ENCODE measurements around the gene BCL2.
A peak's percentile ranks its signal among the peaks of the same experiment; 100 is the strongest.

The BCL2 gene

DNA sequence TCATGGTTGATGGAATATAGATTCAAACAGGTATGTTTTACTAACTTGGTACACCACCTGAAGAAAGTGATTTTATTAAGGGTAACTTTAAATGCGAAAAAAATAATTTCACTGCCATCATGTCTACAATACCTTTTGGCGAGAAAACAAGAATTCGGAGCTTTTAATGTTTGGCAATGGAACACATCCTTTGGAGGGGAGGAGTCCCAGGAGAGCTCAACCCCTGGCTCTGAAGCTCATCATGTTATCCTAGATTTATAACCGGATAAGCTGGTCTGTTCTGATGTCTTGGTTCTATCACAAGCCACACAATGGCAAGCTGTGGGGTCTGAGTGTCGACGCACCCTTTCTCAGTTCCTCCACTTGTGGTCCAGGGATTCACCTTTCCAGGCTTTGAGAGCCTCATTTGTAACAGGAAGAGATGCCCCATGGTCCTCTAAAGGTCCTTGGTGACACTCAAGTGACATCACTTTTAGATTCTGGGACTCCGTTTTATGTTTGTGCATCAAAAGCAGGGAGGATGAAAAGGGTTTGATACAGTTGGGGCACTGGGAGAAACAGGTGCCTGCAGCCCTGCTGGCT, 172.7 kb downstream of the BCL2 start:
- no peak for DNase-seq (ENCODE audit: low read depth in 3 of 3, low spot score in 1 of 3)

DNA sequence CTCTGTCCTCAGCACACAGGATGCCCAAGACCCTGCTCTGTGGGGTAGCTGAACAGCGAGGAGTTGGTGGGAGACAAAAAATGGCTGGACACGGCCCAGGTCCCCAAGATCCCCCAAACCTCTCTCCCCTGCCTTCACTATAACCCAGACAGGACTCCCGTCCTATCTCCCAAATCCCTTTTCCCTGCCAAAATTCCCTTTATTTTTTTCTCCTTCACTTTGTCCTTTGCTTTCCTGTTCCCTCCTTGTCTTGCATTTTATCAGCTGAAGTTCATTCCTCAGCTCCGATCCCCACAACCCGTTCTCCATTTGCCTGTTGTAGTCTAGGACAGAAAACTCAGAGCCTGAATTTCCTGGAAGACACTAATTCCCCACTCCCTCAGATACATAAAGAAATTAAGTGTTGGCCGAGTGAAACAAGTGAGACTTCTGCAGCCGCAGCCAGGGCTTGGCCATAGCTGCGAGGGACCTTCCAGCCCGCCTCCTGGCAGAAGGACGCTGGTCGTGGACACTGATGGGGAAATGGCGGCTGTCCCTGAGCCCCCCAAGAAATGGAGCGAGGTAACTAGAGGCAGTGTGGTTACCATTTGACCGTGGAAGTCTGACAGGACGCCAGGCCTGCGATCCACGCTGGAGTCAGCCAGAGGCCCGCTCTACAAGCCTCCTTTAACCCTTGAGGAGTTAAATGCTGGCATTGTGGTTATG, 173.6 kb downstream of the BCL2 start:
- no peak for DNase-seq (ENCODE audit: low read depth in 3 of 3, low spot score in 1 of 3)

DNA sequence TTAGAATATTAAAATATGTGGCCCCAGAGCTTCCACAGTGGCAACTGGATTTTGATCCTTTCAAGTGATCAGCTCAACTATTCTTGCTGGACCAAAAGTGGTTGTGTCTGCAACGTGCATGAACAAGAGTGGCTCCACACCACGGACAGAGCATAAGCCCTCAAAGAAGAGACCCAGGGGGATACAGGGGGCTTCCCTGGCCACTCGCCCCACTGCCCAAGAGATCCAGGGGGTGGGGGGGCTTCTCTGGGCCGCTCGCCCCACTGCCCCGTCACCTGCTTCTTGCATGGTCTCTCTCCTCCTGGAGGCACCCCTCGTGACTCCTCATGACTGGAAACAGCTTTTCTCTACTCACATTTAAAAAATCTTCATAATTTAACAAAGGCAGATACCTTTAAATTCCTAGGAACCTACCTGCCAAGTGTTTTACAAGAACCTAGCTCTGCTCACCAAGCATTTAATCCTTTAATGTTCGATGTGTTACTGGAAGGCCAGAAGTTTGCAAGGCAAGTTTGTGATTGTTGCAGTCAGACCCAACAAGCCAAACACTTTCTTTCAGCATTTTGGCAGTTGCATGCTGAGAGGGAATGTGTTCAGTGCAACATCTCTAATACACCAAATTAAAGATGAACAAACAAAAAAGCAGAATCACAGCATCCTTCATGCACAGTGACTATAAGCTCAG, 174.3 kb downstream of the BCL2 start:
- DNase-seq (ENCODE audit: low read depth in 3 of 3, low spot score in 1 of 3) = no peak

DNA sequence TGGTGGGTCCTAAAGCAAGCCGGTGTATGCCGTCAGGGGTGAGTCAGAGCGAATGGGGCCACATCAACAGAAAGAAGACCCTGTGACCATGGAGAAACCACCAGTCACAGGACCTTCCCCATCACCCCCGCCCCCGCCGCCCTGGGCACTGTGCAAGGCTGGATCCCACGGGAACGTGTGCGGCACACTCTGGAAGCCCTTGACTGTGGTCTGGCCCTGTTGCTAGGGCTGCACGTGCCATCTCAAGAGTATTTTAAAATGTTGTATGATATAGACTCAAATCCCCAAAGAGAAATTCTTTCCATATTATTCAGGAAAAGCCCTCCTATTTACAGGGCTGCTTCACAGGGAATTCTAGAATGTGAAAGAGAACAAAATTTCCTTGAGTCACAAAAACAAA, 174.8 kb downstream of the BCL2 start:
- no peak for DNase-seq (ENCODE audit: low read depth in 3 of 3, low spot score in 1 of 3)

DNA sequence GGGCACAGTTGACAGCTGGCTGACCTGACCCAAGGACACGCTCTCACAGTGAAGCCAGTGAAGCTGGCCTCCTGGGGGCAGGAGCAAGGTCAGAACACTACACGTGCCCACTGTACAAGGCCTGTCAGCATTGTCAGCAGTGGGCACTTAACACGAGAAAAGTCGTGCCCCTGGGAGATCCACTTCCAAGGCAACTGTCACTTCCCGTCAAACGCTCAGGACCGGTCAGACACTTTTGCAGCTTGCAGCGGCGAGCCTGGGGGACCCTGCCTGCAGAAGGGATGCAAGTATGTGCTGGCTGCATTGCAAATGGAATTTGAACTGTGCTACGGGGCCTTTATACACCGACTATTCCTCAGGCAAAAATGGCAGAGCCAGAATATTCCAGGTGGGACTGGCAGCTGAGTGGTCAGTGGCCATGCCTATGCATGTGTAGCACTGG, 176.2 kb downstream of the BCL2 start:
- no peak for DNase-seq (ENCODE audit: low read depth in 3 of 3, low spot score in 1 of 3)

DNA sequence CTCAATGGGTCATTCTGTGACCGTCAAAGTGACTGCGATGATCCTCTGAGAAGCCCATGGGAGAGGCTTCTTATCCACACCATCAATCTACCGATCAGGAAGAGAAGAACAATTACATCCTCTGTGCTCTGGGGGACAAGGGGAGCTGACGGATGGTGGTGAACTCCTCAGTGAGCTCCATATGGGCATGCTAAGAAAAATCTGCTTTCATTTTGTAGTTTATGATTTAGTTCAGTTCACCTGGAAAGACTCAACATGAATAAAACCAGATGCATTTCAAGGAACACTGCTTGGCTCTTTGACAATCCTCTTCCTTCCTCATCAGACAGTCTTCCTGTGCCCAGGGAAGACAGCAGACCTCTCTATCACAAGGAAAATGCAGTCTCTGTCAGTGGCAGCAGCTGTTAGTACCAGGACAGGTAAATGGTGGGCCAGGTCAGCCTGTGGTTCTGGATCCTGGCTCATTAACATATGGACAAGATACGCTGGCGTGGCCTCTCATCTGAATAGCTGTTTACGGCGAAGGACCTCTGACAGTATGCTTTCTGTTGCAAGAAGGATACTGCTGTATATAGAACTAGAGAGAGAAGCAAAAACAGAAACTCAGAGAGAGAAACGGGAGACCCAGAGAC, 176.9 kb downstream of the BCL2 start:
- DNase-seq (ENCODE audit: low read depth in 3 of 3, low spot score in 1 of 3) = no peak

DNA sequence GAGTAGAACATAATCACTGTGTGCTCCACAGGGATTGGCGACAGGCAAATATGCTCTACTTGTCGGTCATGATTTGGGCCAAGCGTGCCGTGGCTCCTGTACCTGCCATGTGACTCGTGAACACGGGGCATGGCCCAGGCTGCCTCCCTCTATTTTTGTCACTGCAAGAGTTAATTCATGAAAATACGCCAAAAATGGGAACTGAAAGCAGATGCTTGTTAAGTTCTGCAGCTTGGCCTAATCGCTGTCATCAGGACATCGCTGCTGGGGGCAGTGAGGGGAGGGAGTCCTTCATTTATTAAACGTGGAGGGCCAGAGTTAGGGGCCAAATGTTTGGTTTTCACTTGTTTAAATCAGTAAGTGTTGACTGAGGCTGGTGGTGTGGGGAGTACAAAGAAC, 177.8 kb downstream of the BCL2 start:
- DNase-seq (ENCODE audit: low read depth in 3 of 3, low spot score in 1 of 3) = no peak

DNA sequence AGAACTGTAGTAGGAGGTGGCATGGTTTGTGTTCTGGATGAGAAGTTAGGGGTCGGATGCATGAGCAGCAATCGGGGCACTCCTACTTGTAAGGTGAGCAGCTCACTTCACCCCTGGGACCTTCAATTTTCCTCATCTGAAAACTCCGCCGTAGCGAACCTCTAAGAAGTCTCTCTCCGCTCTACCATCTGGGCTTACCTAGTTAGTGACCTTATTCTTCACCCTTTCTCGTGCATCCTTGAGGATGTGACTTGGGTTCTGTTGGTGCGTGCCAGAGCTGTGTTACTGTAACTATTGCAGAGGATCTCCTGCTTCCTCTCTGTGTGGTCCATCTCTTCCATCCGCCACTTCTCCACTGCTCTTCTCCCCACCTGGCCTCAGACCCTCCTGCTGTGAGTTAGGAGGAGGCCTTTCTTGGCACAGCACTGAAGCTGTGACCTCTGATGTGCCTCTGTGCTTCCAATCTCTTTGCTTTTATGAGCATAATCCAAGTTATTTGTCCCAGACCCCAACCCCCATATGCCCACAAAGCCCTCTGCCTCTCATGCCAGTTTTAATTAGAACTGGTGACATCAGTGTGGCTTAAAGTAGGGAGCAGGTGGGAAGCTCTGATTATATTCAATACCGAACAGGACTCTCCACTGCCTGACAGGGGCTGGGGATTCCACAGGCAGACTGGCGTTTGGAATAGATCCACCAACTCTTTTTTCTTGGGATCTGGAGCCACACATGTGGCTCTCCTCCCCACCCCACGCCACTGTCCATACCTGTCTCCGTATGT, 178.4 kb downstream of the BCL2 start:
- no peak for DNase-seq (ENCODE audit: low read depth in 3 of 3, low spot score in 1 of 3)

DNA sequence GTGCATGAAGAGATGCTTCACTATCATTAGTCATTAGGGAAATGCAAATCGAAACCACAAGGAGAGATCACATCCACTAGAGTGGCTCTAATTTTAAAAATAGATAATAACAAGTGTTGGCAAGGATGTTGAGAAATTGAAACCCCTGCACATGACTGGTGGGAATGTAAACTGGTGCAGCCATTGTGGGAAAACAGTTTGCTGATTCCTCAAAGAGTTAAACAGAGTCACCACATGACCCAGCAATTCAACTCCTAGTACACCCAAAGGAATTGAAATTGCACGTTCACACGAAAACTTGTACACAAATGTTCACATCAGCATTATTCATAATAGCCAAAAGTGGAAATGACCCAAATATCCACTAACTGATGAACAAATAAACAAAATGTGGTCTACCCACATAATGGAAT, 179.5 kb downstream of the BCL2 start:
- DNase-seq (ENCODE audit: low read depth in 3 of 3, low spot score in 1 of 3) = no peak

DNA sequence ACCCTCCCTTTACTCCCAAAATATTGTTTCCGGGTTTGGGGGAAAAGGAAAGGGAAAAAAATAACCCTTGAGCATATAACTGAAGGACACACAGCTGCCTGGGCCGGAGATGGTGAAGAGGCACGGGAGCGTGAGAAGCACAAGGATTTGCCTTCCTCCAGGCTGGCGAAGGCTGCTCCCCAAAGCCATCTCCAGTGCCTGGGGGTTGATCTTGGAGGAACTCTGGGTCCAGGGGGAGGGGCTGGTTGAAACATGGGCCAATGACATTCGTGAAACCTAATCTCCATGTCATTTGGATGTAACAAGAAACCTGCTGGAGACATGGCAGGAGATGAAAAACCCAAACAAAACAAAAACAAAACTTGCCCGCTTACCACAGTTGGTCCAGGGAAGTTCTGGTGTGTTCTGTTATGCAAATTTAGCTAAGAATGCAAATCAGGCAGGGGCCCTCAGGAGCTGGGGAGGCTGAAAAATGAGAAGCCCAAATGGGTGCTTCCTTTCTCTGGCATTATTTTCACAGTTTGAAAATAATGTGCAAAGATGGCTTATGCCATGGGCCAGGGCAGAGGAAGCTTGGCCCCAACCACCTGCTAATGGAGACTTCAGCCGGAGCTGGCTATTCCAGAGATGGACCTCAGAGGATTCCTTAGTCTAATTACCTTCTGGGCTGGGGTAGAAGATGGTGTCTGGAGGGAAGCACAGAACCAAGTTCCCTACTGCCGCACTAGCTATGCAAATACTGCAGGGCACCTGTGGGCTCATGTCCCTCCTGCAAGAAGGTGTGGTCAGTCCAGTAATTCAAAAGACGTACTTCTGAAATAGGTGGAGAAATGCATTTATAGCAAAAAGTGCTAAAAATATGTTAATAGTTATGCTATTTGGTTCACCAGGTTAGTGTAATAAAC, 180.9 kb downstream of the BCL2 start:
- no peak for DNase-seq (ENCODE audit: low read depth in 3 of 3, low spot score in 1 of 3)

DNA sequence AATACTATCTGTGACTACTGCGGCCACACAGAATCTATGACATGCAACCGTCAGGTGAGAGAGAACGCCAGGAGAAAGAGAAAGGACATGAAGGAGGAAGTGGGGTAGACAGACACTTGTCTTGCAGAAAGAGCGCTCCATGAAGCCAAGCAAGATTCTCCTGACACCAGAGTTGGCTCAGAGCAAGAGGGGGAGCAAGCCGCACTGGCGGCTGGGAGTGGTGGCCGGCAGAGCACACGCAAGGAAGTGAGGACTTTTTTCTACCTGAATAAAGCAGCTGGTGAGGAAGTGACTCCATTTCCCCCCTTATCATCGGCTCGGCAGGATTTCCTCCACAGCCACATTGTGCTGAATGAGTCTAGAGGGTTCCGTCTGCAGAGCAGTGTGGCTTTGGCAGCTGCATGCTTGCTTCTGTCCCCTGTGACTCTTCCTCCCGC, 181.6 kb downstream of the BCL2 start:
- DNase-seq (ENCODE audit: low read depth in 3 of 3, low spot score in 1 of 3) = peak in 2 of 3 donors; percentile 35 to 37

DNA sequence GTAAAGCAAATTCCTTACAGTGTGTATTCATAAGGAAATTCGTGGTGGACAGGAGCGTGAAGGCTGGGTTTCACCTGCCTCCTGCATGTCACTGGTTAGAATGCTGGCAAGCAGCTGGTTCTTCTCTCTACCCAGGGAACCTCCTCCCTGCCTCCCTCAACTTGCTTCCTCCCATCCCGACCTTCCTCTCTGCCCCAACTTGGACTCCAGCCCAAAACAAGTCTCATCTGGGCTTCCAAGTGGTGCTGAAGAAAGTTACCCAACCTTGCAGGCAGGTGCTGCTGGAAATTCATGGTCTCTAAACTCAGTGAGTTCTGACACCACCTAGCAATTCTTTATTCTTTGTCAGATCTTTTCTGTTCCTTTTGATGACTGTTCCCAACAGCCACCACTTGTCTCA, 184.5 kb downstream of the BCL2 start:
- DNase-seq (ENCODE audit: low read depth in 3 of 3, low spot score in 1 of 3) = no peak

DNA sequence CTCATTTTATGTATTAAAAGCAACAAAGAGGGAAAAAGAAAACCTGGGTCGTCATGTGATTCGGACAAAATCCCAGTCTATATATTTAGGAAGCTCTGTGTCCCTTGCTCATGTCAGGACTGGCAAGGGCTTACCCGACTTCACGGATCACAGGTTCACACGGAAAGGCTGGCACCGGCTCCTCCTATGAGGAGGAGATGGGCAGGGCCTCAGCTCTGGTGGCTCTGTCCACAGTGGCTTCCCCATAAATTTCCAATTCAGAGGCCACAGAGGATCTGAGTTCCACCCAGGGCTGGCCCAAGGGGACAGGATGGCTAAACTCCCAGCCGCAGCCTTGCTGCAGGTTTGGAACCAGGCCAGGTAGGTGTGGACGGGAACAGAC, 186.8 kb downstream of the BCL2 start:
- no peak for DNase-seq (ENCODE audit: low read depth in 3 of 3, low spot score in 1 of 3)

DNA sequence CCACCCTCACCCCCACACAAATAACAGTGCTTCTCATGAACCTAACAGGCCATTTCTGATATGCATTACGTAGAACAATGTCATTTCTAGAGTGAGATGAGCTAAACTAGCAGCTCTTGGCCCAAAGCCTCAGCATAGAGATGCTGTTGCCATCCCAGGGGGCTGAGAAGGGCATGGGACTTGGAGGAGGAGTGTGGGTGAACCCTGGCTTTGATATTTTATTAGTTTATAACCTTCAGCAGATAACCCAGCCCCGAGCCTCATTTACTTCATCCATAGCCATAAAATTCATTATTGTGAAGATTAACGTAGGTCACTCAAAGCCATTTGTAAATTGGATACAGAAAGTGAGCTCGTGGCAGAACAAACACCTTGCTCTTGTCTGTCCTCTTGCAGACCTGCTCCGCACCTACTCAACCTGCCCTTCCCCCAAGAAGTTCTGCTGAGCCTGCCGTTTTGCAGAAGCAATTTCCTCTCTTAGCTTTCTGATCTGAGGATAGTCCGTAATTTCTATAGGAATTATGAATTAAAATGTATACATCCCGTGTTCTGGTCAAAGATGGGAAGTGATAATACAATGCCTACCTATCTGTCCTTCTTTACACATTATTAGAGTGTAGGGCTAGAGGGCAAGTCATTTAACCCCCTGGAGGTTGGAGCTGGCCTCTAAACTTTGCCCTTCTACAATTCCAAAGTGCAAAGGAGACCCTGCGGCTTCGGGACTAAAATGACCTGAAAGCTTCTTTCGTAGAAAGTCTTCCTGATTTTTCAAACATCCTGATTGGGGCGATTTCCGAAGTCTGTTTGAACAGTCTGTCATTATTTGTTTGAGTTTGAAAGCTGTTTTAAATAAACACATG, 187.4 kb downstream of the BCL2 start:
- DNase-seq (ENCODE audit: low read depth in 3 of 3, low spot score in 1 of 3) = no peak

DNA sequence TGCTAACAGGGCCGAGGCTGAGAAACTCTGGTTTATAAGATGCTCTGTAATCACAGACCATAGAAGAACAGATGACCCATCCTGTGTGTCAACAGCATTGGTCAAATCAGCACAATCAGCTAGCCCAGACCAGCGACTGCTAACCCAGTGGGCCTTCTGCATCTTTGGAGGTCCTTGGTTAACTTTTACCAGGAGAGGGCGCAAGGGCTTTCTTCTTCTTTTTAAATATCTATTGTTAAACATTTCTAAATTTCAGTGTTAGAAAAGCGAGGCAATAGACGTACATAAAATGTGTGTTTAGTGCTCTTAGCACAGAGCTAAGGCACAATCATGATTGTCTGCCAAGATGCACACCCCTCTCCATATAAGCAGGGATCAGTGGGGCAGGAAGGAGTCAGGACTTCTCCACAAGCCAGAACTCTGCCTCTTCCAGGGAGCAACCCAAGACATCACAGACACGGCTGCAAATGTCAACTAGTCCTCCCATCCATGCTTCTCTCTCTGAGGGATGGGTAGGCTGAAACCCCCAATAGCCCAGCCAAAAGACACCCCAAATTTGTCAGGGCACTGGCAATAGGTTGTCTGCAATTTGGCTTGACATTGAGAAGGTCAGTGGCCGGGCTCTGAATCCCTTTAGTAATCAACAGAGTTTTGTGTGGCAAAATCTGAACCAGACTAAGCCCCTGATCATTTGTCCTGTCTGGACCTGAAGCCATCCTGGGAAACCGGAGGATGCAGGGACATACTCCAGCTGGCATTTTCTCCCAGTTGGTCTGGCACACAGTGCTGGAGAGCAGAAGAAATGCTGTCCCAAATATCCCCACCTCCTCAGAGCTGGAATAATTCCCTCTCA, 188.2 kb downstream of the BCL2 start:
- peak in 2 of 3 donors; percentile 20 to 27 for DNase-seq (ENCODE audit: low read depth in 3 of 3, low spot score in 1 of 3)

DNA sequence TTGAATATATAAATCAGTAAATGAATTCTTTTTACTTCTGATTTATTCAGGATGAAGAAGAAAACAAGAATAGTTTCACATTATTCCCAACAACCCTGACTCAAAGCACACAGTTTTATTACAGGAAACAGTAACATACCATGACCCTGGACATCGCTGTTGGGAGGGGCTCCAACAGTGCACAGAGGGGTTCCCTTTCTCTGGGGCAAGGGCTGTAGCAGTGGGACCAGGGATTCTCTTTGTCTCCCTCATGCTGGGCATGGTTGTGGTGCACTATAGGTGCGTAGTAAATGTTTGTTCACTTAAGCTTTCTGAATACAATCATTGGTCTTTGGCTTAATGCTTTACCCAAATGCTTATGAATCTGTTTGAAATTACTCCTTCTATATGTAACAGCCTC, 189.4 kb downstream of the BCL2 start:
- no peak for DNase-seq (ENCODE audit: low read depth in 3 of 3, low spot score in 1 of 3)

DNA sequence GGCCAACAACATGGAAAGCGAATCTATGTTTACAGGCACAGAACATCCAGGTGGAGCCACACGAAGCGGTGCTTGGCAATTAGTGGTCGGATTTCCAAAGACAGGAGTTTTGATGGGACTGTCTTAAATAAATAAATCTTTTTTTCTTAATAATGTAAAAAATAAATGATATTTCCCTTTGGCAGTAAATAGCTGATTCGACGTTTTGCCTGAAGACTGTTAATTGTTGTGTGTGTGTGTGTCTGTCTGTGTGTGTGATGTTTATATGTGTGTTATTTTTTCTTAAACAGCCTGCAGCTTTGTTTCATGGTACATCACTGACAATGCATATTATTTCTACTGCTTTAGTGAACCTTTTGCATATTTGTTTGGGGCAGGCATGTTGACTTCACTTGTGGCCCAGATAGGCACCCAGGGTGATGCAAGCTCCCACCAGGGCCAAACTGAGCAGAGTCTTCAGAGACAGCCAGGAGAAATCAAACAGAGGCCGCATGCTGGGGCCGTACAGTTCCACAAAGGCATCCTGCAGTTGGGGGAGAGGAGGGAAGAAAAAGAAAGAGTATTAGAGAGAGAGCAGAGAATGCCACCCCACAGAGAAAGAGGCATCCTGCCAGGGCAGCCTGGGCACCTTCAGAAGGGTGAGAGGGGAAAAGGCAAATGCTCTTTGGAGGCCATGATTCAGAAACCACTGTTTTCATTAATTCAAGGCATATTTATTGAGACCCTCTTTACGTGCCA, 191.2 kb downstream of the BCL2 start:
- DNase-seq (ENCODE audit: low read depth in 3 of 3, low spot score in 1 of 3) = no peak

Measured in stimulated activated CD4-positive, alpha-beta T cell treated with anti-CD3 and anti-CD28 coated beads, TNF-alpha, amount 100 ng/mL, for 1 hour (primary cell).